Astrocyte of the cerebellum (primary cell): ENCODE results near the gene CKS1B.

ENCODE experiments used
- DNase-seq: peaks from one replicate; pipeline ENCODE4 v3.0.0-alpha.2; 2011; ENCODE audit warnings: low read depth
- H3K4me3 ChIP-seq: 2 replicates; pipeline ENCODE4 v1.5.1; 2011; ENCODE audit warnings: mild to moderate bottlenecking, low read depth, low read length, moderate library complexity
- CTCF ChIP-seq: IDR thresholded peaks from 2 replicates; pipeline ENCODE4 v1.5.1; 2012; ENCODE audit warnings: low read length, low read depth, moderate library complexity, mild to moderate bottlenecking; ENCODE audit errors: missing control alignments
- in situ Hi-C: cut with HindIII; loops from 2 replicates; pipeline ENCODE4 v1.10.0; 2017; ENCODE audit warnings: low sequenced_read_pairs

Gene CKS1B

GRCh38 chr1:154940213-154940560 is 34.3 kb upstream of the CKS1B start:
- in situ Hi-C loops = no loop called here
- no peak overlapping the region for H3K4me3 ChIP-seq
- TF ChIP-seq CTCF = no peak
- no peak for DNase-seq

GRCh38 chr1:154940651-154941194 is 33.8 kb upstream of the CKS1B start:
- in situ Hi-C loops = no loop called here
- TF ChIP-seq CTCF = no peak
- H3K4me3 ChIP-seq = no peak overlapping the region
- DNase-seq = no peak

- no peak overlapping the region for H3K4me3 ChIP-seq
- in situ Hi-C loops = no loop called here
- no peak for TF ChIP-seq CTCF
- no peak for DNase-seq
Measured at GRCh38 chr1:154941333-154942013, 33.0 kb upstream of the CKS1B start.

GRCh38 chr1:154943649-154944400 is 30.7 kb upstream of the CKS1B start:
- in situ Hi-C loops = no loop called here
- peak; percentile 85 for TF ChIP-seq CTCF
- no peak for DNase-seq
- H3K4me3 ChIP-seq = no peak overlapping the region

- no peak for DNase-seq
- in situ Hi-C loops = no loop called here
- no peak for TF ChIP-seq CTCF
- H3K4me3 ChIP-seq = no peak overlapping the region
Measured at GRCh38 chr1:154944401-154945159, 29.9 kb upstream of the CKS1B start.

GRCh38 chr1:154945160-154945961 is 29.1 kb upstream of the CKS1B start:
- no peak for TF ChIP-seq CTCF
- no peak for DNase-seq
- in situ Hi-C loops = no loop called here
- no peak overlapping the region for H3K4me3 ChIP-seq
